SH-SY5Y (cell line): ENCODE data around the gene MBP.

Experiments
- GATA2 ChIP-seq: IDR thresholded peaks from 2 replicates; pipeline ENCODE4 v1.6.1; 2011; ENCODE audit warnings: mild to moderate bottlenecking, low read depth, low read length
- GATA3 ChIP-seq: IDR thresholded peaks from 2 replicates; pipeline ENCODE4 v1.6.1; 2011; ENCODE audit warnings: low read depth, mild to moderate bottlenecking, low read length, moderate library complexity

Gene MBP

DNA sequence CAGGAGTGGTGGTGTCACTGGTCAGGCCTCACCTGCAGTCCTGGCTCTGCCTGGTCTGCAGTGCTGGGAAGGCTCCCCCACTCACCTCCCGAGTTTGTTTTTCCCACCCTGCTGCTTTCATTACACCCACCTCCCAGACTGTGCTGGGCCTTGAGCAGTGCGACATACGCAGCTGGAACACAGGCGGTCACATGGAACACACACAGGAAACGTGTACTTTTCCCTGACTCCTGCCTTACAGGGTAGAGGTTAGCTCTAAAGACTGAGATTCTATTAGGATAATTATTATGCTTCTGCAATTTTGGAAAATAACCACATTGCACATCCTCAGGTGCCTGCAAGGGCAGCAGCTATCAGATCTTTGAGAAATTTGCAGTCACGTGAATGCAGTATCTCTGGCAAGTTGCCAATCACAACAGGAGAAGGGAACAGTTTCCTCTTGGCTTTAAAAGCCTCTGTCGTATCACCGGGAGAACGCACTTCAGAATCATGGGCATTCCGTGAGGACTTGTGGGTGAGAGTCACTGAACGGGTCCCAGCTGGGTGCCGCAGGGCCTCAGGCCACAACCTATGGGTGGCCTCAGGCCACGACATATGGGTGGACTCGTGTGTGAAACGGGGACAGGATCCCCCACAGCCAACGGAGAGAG lies 173.8 kb downstream of the MBP start:
- TF ChIP-seq GATA3 (no peak), GATA2 (peak; percentile 67; the same call in 1 of the 2 replicates)

DNA sequence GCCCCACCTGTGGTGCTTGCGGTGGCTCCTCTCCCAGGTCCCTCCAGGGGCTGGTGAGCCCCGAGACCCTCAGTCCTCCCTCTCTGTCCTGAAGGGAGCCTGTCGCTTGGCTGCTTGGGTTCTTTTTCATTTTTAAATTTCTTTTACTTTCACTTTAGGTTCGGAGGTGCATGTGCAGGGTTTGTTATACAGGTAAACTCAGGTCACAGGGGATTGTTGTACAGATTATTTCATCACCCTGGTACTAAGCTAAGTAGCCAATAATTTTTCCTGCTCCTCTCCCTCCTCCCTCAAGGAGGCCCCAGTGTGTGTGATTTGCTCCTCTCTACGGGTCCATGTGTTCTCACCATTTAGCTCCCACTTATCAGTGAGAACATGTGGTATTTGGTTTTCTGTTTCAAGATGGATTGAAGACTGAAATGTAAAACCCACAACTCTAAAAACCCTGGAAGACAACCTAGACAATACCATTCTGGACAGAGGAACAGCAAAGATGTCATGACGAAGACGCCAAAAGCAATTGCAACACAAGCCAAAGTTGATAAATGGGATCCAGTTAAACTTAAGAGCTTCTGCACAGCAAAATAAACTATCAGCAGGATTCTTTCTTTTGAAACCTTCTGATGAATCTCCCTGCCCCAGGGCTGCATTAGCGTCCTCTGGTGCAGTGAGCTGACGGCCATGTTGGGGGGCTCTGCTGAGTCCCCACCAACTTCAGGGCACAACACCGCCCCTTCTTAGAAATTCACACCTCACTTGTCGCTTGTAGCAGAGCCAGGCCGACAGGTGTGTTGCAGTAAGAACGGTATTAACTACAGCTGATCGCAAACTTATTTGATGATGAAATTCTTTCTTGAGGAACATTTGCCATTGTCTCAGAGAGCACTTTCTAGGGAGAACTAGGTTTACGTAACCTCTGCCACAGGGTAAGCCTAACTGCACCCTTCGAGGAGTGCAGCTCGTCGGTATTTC lies 174.9 kb downstream of the MBP start:
- no peak for TF ChIP-seq GATA2
- no peak for TF ChIP-seq GATA3

DNA sequence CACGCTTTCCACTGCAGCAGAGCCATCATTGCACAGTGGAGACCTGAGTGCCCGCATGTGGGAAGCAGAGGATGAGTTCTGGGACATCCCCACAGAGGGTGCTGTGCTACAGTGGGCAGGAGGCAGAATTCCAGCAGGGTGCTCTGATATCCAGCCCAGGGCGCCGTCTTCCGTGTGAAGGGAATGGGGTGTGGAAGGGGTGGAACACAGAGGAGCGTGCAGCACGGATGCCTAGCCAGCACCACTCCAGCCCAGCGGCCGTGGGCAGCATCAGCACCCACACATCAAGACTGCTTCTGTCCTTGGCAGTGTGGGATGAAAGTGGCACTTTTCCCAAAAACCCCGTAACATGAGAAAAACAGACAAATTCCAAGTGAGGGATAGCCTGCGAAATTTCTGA lies 175.9 kb downstream of the MBP start:
- TF ChIP-seq GATA3 (no peak), GATA2 (no peak)

DNA sequence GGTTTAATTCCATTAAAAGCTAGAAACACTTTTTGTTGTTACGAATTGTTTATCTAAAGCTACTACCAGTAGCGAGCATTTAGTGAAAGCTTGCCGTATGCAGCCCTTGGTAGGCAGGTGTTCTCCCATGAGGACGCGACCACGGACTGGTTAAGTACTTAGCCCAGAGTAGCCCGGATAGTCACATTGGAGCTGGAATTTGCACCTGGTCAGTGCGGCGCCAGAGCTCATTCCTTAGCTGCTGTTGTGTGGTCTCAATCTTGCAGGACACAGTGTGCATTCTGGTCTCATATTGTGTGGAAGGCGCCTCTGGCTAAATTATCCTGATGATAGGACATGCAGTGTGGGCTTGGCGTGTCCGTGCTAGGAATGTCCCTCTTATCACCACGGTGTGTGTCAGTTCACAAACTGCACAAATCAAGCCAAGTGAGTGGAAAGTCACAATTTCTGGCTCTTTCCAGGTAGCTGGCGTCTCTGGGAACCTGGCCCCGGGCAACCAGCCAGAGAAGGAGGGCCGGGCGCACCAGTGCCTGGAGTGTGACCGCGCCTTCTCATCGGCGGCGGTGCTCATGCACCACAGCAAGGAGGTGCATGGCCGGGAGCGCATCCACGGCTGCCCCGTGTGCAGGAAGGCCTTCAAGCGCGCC lies 176.9 kb downstream of the MBP start:
- TF ChIP-seq GATA3, result no peak

DNA sequence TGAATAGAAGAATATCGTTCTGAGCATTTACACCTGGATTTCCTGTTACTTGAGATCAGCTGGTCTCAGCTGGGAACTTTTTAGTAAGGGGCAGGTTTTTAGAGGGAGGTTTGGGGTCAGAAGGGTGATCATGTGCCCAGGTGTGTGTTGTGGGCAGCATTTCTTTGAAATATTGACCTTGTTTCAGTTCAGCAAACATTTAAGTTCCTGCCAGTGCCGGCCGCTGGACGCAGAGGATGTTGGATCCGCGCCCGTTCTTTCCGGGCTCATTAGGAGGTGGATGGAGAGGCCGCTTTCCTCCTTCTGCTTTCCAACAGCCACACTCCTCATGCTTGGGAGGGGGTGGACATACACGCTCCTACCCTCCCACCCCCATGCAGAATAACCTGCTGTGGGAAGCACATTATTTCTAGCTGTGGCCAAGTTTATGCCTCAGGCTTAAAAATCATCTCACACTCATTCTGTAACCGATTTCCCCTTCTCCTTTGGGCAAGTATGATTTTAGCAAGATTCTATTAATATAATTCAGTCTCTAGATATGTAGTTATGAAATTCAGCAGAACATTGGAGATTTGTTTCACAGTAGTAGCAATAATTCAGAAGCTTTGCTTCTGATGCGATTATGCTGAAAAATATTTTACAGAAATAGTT lies 178.9 kb downstream of the MBP start:
- TF ChIP-seq GATA3 (no peak), GATA2 (no peak)

DNA sequence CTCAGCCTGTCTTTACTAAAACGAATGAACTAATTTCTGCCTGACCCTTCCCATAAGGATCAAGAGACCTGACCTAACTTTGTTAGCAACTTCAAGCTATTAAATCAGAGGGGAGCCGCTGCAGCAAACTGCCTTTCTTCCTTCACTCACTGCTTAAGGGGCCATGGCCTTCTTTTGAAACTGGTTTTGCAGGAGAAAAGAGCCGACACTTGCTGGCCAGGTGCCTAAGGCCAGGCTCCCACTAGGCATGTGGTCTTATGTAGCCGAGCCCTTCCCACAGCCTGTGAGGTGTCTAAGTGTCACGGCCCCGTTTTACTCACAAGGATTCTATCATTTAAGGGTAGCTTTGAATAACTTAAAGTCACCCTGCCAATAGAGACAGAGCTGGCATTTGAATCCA lies 179.4 kb downstream of the MBP start:
- TF ChIP-seq GATA2 (no peak), GATA3 (no peak)

DNA sequence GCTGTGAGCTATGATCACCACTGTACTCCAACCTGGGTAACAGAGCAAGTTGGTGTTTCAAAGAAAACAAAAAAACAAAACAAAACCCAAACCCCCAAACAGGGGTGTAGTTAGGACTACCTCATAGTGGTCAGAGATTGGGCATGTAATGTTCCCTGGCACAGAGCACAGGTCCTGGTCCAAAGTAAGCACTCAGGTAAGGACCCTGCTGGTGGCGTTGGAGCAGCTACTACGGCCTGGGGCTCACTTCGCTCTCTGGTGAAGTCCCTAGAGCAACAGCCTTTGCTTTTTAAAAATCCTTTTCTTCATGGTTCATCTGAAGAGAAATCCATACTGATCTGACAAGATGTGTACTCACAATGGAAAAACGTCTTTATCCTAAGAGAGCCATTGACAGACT lies 179.8 kb downstream of the MBP start:
- no peak for TF ChIP-seq GATA2
- no peak for TF ChIP-seq GATA3

DNA sequence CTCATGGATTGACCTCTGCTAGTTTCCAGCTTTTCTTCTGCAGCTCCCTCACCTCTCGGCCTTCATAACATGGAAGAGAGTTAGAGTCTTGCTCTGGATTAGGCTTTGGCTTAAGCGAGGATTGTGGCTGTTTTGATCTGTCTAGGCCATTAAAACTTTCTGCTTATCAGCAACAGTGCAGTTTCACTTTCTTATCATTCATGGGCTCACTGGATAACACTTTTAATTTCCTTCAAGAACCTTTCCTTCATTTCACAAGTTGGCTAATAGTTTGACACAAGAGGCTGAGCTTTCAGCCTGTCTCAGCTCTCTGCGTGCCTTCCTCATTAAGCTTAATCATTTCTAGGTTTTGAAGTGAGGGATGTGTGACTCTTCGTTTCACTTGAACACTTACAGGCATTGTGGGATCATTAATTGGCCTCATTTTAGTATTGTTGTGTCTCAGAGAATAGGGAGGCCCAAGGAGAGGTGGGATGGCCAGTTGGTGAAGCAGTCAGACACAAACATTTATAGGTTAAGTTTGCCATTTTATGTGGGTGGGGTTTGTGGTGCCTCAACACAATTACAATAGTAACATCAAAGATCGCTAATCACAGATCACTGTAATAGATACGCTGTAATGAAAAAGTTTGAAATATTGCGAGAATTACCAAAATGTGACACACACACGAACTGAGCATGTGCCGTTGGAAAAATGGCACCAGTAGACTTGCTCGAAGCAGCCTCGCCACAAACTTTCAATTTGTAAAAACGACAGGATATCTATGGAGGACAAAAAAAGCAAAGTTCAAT lies 180.9 kb downstream of the MBP start:
- TF ChIP-seq GATA3 (no peak), GATA2 (no peak)

DNA sequence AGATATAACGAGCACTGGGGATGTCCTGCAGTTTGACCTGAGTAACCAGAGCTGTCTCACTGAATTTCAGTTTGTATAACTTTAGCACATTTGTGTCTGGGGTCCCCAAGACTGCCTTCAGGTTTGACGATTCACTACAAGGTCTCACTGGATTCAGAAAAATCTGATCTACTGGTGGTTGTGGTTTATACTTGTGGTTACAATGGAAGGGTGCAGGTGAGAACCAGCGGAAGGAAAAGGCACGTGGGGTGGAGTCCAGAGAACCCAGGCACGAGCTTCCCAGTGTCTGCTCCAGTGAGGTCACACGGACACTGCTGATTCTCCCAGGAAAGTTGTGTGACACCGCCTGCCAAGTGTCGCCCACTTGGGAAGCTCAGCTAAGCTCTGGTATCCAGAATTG lies 184.2 kb downstream of the MBP start:
- no peak for TF ChIP-seq GATA3
- TF ChIP-seq GATA2, result no peak

DNA sequence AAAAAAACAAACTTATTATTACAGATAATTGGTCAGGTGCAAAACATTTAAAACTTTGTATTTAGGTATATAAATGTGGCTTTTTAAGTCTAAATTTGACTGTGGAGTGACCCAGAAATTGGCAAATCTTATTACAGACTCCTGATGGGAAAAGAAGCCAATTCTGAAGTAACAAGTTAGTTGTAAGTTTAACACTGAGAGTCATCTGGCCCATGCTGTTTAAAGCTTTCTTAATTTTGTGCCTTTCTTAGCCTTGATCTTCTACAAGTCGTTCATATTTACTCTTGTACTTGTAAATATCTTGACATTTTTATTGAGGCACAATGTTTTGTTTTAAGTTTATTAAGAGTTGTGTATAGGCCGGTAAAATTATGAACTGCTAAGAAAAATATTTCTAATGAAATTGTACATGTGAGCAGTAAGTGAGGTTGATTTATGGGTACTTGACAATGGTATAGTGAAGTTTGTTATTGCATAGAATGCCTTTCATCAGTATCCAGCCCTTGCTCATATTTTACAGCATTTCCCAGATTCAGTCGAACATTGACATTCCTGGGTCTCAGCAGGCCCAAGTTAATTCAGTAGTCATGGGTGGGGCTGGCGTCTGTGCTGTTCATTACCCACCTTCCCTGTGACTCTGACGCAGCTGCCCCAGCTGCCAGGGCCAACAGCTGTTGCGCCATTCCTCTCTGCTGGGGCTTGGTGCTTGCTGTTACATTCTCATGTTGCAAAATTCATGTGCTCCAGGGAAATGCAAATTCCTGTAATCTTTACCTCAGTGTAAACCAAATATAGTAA lies 188.8 kb downstream of the MBP start:
- no peak for TF ChIP-seq GATA2

DNA sequence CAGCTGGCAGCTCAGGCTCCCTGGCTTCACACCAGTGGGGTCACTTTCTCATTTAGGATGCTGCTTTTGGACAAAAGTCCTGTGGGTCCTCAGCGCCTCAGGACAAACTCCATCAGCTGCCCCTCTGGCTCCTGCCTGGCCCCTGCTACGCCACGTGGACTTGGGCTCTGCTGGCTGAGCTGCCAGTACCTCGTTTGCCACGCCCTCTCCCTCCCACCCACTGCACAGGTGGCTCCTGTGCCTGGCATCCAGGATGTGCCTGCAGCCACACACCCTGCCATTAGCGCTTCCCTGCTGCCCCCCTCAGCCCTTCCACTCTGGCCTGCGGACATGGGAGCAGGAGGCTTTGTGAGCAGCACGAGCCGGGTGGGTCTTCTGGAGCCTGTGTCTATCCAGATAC lies 191.3 kb downstream of the MBP start:
- TF ChIP-seq GATA3, result no peak
- TF ChIP-seq GATA2, result no peak

DNA sequence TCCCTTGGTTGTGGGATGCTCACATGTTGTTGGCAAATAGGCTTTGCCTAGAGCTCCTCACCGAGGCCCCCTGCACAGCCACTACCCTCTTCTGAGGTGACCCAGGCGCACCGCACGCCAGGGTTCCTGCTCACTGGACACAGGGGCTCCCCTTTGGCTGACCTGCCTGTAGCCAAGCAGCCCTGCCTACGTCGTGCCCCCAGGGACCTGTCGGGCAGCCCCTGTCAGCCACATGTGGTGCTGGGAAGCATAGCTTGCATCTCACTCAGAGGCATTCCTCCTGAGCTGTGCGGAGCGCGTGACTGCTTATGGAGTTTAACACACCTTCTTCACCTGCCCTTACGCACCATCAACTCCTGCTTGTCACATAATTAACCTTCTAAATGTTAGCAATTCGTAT lies 194.0 kb downstream of the MBP start:
- no peak for TF ChIP-seq GATA2

DNA sequence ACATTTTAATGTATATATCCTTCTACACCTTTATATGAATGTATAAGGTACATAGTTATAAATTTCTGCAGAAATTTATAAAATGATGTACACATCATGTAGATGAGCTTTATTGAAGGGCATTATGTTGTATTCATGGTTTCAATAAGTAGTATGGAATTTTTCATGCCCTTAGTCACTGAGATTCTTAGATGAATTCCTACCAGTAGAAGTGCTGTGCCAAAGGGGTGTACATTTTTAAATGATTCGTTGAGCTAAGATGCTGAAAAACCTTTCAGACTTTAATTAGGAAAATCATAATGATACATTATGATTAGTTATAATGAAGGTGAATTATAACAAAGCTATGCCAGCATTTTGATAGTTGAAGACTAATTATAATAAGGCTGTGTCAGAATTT lies 195.0 kb downstream of the MBP start:
- TF ChIP-seq GATA2, result no peak
- no peak for TF ChIP-seq GATA3

DNA sequence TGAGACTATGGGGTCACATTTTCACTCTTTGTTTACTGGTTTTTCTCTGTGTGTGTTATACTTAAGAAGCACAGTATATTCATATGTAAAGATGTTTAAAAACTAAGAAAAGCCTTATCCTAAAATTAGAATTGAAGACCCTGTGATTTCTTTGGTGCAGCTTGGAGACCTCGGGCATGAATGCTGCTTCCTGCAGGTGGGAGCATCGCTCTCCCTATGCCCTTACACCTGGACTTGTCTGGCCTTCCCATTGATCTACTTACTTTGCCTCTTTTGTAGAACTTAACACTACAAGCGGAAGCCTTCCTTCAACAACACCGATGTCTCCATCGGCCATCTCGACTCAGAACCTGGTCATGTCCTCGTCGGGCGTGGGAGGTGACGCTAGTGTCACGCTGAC lies 195.7 kb downstream of the MBP start:
- TF ChIP-seq GATA2, result no peak
- no peak for TF ChIP-seq GATA3
